H1 (cell line): ENCODE data around the gene ALOX15. TPM values are rescaled to one million over a fixed set of nuclear protein-coding genes. Genes with fewer than 3 reads are reported as not detected.

Experiments used
- CTCF ChIA-PET: fragments of 300-600 bp; sonication (Branson Sonifier 250); formaldehyde crosslinking; loops from one replicate; lab custom pipeline; 2021; ENCODE audit not compliant: partially characterized antibody; lab: Charles Lee
- POLR2A ChIA-PET: fragments of 300-600 bp; sonication (Branson Sonifier 250); formaldehyde crosslinking; loops from one replicate; lab custom pipeline; 2021; ENCODE audit warnings: inconsistent platforms; ENCODE audit not compliant: partially characterized antibody; lab: Charles Lee
- DNase-seq, 2 experiments: peaks; one replicate each; pipeline versions ENCODE4 v3.0.0 to v3.0.0-alpha.2; 2010 to 2022; ENCODE audit warnings: low spot score in 2 of 2, low read depth in 1 of 2, mixed read lengths in 1 of 2
- FAIRE-seq: peaks from 2 replicates; lab custom pipeline; 2011; peaks lifted over from hg19 to GRCh38; lab: Jason Lieb, UNC
- H2AFZ ChIP-seq: 2 replicates; pipeline ENCODE4 v1.8.1; 2012; ENCODE audit warnings: low read length, inconsistent platforms
- H2AK5ac ChIP-seq: 2 replicates; pipeline ENCODE4 v1.6.1; 2013; ENCODE audit warnings: low read depth, low read length
- H2BK120ac ChIP-seq: replicated peaks from 2 replicates; pipeline ENCODE3; 2013; ENCODE audit warnings: low read depth, low read length, inconsistent platforms
- H2BK12ac ChIP-seq: 2 replicates; pipeline ENCODE4 v1.6.1; 2013; ENCODE audit warnings: low read depth, low read length
- H2BK15ac ChIP-seq: 2 replicates; pipeline ENCODE4 v1.6.1; 2013; ENCODE audit warnings: low read length
- H2BK20ac ChIP-seq: 2 replicates; pipeline ENCODE4 v1.6.1; 2013; ENCODE audit warnings: low read length
- H2BK5ac ChIP-seq: 2 replicates; pipeline ENCODE4 v1.6.1; 2013; ENCODE audit warnings: low read depth, low read length
- H3K14ac ChIP-seq: 2 replicates; pipeline ENCODE4 v1.6.1; 2013; ENCODE audit warnings: inconsistent platforms; ENCODE audit not compliant: insufficient read length
- H3K18ac ChIP-seq: 2 replicates; pipeline ENCODE4 v1.6.1; 2013; ENCODE audit warnings: low read length; ENCODE audit errors: extremely low read depth
- H3K23ac ChIP-seq: 2 replicates; pipeline ENCODE4 v1.6.1; 2013; ENCODE audit warnings: inconsistent platforms; ENCODE audit not compliant: insufficient read length
- H3K23me2 ChIP-seq: 2 replicates; pipeline ENCODE4 v1.6.1; 2013; ENCODE audit warnings: low read depth, low read length
- H3K27ac ChIP-seq: 2 replicates; pipeline ENCODE4 v1.6.1; 2011; ENCODE audit warnings: low read depth, low read length, inconsistent platforms
- H3K27me3 ChIP-seq, 4 experiments: replicated peaks in 1 of 4; 1 replicate in 1 of 4; 2 replicates in 3 of 4; pipeline versions ENCODE4 v1.6.1 to v1.8.1; 2011 to 2013; ENCODE audit warnings: low read length in 3 of 4, mild to moderate bottlenecking in 3 of 4, inconsistent platforms in 2 of 4, mixed read lengths in 2 of 4, moderate library complexity in 1 of 4; ENCODE audit not compliant: control insufficient read depth in 3 of 4, insufficient read depth in 3 of 4; ENCODE audit errors: extremely low read depth in 1 of 4
- H3K36me3 ChIP-seq, 4 experiments: 2 replicates each; pipeline versions ENCODE4 v1.6.1 to v1.8.1; 2011 to 2013; ENCODE audit warnings: mild to moderate bottlenecking in 4 of 4, low read length in 3 of 4, moderate library complexity in 2 of 4, control low read depth in 1 of 4, inconsistent platforms in 1 of 4; ENCODE audit not compliant: insufficient read depth in 4 of 4, control insufficient read depth in 2 of 4
- H3K4ac ChIP-seq: replicated peaks from 2 replicates; pipeline ENCODE3; 2013; ENCODE audit warnings: low read length, low read depth, mixed read lengths, inconsistent platforms; ENCODE audit not compliant: insufficient read length
- H3K4me1 ChIP-seq, 4 experiments: replicated peaks in 1 of 4; 1 replicate in 1 of 4; 2 replicates in 3 of 4; pipeline versions ENCODE4 v1.6.1 to v1.8.1; 2011 to 2013; ENCODE audit warnings: low read length in 3 of 4, inconsistent platforms in 2 of 4, mixed read lengths in 1 of 4; ENCODE audit not compliant: insufficient read depth in 4 of 4, control insufficient read depth in 3 of 4
- H3K4me2 ChIP-seq, 2 experiments: 2 replicates each; pipeline versions ENCODE4 v1.6.1 to v1.8.1; 2011 to 2013; ENCODE audit warnings: low read depth in 2 of 2, low read length in 2 of 2, control low read depth in 1 of 2, inconsistent platforms in 1 of 2, mild to moderate bottlenecking in 1 of 2; ENCODE audit not compliant: insufficient read depth in 1 of 2
- H3K4me3 ChIP-seq, 4 experiments: fragments of 200-600, 300-600 bp in 1 of 4; sonication (generic), shearing (Covaris generic), sonication (Bioruptor Twin) in 1 of 4; 2 replicates each; pipeline versions ENCODE4 v1.5.1 to v1.8.1; 2011 to 2016; ENCODE audit warnings: low read length in 4 of 4, low read depth in 3 of 4, control low read depth in 2 of 4, inconsistent platforms in 2 of 4, mild to moderate bottlenecking in 2 of 4, mixed read lengths in 1 of 4, moderate library complexity in 1 of 4; ENCODE audit not compliant: insufficient read depth in 2 of 4; ENCODE audit errors: extremely low read depth in 1 of 4
- H3K56ac ChIP-seq: replicated peaks from 2 replicates; pipeline ENCODE3; 2013; ENCODE audit warnings: low read depth, mild to moderate bottlenecking, mixed read lengths, low read length, inconsistent platforms; ENCODE audit not compliant: insufficient read length
- H3K79me1 ChIP-seq: 2 replicates; pipeline ENCODE4 v1.6.1; 2013; ENCODE audit warnings: low read depth, low read length, control low read depth
- H3K79me2 ChIP-seq, 2 experiments: 2 replicates each; pipeline versions ENCODE4 v1.6.1 to v1.8.1; 2012 to 2013; ENCODE audit warnings: low read length in 2 of 2, mild to moderate bottlenecking in 2 of 2, inconsistent platforms in 1 of 2; ENCODE audit not compliant: insufficient read depth in 2 of 2, control insufficient read depth in 1 of 2
- H3K9ac ChIP-seq, 4 experiments: replicated peaks in 1 of 4; 1 replicate in 1 of 4; 2 replicates in 3 of 4; pipeline versions ENCODE4 v1.6.1 to v1.8.1; 2011 to 2013; ENCODE audit warnings: low read depth in 3 of 4, low read length in 3 of 4, control low read depth in 2 of 4, mild to moderate bottlenecking in 2 of 4, moderate library complexity in 2 of 4, inconsistent platforms in 1 of 4; ENCODE audit errors: extremely low read depth in 1 of 4
- H3K9me3 ChIP-seq, 2 experiments: 2 replicates each; pipeline versions ENCODE4 v1.6.1 to v1.8.1; 2012 to 2013; ENCODE audit warnings: mild to moderate bottlenecking in 2 of 2, moderate library complexity in 2 of 2, control low read depth in 1 of 2, inconsistent platforms in 1 of 2, low read depth in 1 of 2, low read length in 1 of 2, mixed read lengths in 1 of 2; ENCODE audit not compliant: insufficient read depth in 2 of 2
- H4K20me1 ChIP-seq, 2 experiments: replicated peaks in 1 of 2; 2 replicates each; pipeline versions ENCODE3 to v1.8.1; 2011 to 2013; ENCODE audit warnings: inconsistent platforms in 2 of 2, low read length in 2 of 2, mild to moderate bottlenecking in 1 of 2; ENCODE audit not compliant: insufficient read depth in 2 of 2, control insufficient read depth in 1 of 2
- H4K5ac ChIP-seq: 2 replicates; pipeline ENCODE4 v1.6.1; 2013; ENCODE audit warnings: low read length, low read depth, mixed read lengths, inconsistent platforms; ENCODE audit not compliant: insufficient read length
- H4K8ac ChIP-seq: 2 replicates; pipeline ENCODE4 v1.8.0; 2013; ENCODE audit warnings: mild to moderate bottlenecking, moderate library complexity, low read length, inconsistent platforms; ENCODE audit not compliant: insufficient read depth; ENCODE audit errors: extremely low read depth
- H4K91ac ChIP-seq: replicated peaks from 2 replicates; pipeline ENCODE3; 2013; ENCODE audit warnings: low read length, mixed read lengths, inconsistent platforms; ENCODE audit not compliant: insufficient read length
- BRCA1 ChIP-seq: IDR thresholded peaks from 2 replicates; pipeline ENCODE4 v1.6.1; 2012; ENCODE audit warnings: low read depth, low read length, improper control_type of control experiment
- EZH2 ChIP-seq: fragments of 200-600 bp; sonication (generic); IDR thresholded peaks from 2 replicates; pipeline ENCODE4 v1.7.1; 2012; ENCODE audit warnings: low read depth, mild to moderate bottlenecking, moderate library complexity, low read length, inconsistent platforms; ENCODE audit not compliant: severe bottlenecking
- JUN ChIP-seq: IDR thresholded peaks from 2 replicates; pipeline ENCODE4 v1.6.1; 2011; ENCODE audit warnings: low read depth, mild to moderate bottlenecking, improper control_type of control experiment, low read length
- NRF1 ChIP-seq: IDR thresholded peaks from 2 replicates; pipeline ENCODE4 v1.6.1; 2011; ENCODE audit warnings: mild to moderate bottlenecking, low read depth, low read length, improper control_type of control experiment
- RNF2 ChIP-seq: fragments of 200-900, 300-1000 bp; sonication (generic); IDR thresholded peaks from 2 replicates; pipeline ENCODE4 v1.7.1; 2016; ENCODE audit warnings: borderline replicate concordance, low read depth, mild to moderate bottlenecking, antibody characterized with exemption, low read length; ENCODE audit not compliant: poor library complexity, severe bottlenecking; ENCODE audit errors: missing control alignments
- SIN3A ChIP-seq, 2 experiments: IDR thresholded peaks in 1 of 2; conservative IDR thresholded peaks in 1 of 2; 2 replicates each; pipeline ENCODE4 v1.6.1; 2011 to 2012; ENCODE audit warnings: low read length in 2 of 2, improper control_type of control experiment in 1 of 2, low read depth in 1 of 2, mild to moderate bottlenecking in 1 of 2
- SP1 ChIP-seq: IDR thresholded peaks from 2 replicates; pipeline ENCODE4 v1.6.1; 2011; ENCODE audit warnings: low read depth, low read length
- TBP ChIP-seq: IDR thresholded peaks from 2 replicates; pipeline ENCODE4 v1.6.1; 2011; ENCODE audit warnings: low read depth, low read length, improper control_type of control experiment
- ZNF274 ChIP-seq: IDR thresholded peaks from 2 replicates; pipeline ENCODE4 v1.7.0; 2012; ENCODE audit warnings: low read length, borderline replicate concordance; ENCODE audit errors: extremely low read depth
- WGBS, 2 experiments: shearing (Covaris generic) in 1 of 2; methylation state at CpG; one replicate each; pipeline versions ENCODE4 v1.1.6 to v1.1.7; 2013 to 2015; ENCODE audit warnings: low lambda C conversion rate in 2 of 2, mixed read lengths in 2 of 2, inconsistent platforms in 1 of 2, low coverage in 1 of 2, missing lambda C conversion rate in 1 of 2; ENCODE audit not compliant: insufficient replicate concordance in 2 of 2, insufficient coverage in 1 of 2, insufficient read length in 1 of 2; ENCODE audit errors: extremely low coverage in 1 of 2, missing lambda C conversion rate in 1 of 2; 5-methylcytosine and 5-hydroxymethylcytosine counted together
- polyA plus RNA-seq, 7 experiments: library from polyadenylated mRNA; depleted of rRNA in 3 of 7; stranded (reverse) in 5 of 7; unstranded in 2 of 7; fragments of >200 nt in 5 of 7; fragments of 200-250 nt in 2 of 7; gene quantifications; 1 replicate in 5 of 7; 2 replicates in 1 of 7; 4 replicates in 1 of 7; pipeline versions ENCODE4 v1.2.1 to v1.2.3, GENCODE V29; 2011 to 2013; ENCODE audit warnings: missing spikeins in 2 of 7, mixed read lengths in 2 of 7
- total RNA-seq: library from RNA; stranded (reverse); fragmentation: NEBNext Ultra II Directional; extraction: Animal tissue kit (Norgen Biotek cat#: 25700); gene quantifications from 2 replicates; pipeline ENCODE4 v1.2.1, GENCODE V29; 2021
- TF ChIP-seq, protein P1 (sequence below): IDR thresholded peaks from 2 replicates; pipeline ENCODE4 v1.6.1; 2011; ENCODE audit warnings: low read length, improper control_type of control experiment

ALOX15 gene
- total and polyA plus RNA-seq, 2 of the 8 experiments (the other 6 are each of a cell fraction or from before 2014, with no cell fraction given), result 1.5 to 1.7 TPM

DNA sequence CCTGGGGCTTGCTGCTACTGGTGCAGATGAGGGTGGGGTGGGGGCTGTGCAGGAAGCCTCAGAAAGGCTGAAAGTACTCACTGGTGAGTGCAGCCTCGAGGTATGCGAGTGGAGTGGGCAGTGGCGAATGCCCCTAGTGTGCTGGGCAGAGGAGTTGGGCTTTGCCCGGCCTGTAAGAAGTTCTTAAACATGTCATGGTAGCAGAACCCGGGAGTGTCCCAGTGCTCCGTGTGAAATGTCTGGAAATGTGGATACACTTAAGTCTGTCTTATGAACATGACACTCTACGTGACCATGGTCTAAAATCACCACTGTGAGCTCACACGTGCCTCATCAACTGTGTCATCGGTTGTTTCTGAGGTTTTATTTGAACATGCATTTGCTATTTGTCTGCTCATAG is 55.4 kb downstream of the ALOX15 start:
- H4K20me1 ChIP-seq, result peaks cover 0 to 1% of the 10 kb centered on the region in 2 experiments
- no peak overlapping the region for H2BK20ac ChIP-seq
- no peak overlapping the region for H2BK12ac ChIP-seq
- H2AFZ ChIP-seq, result no peak overlapping the region
- no peak overlapping the region for H3K27ac ChIP-seq
- TF ChIP-seq SIN3A (conservative IDR thresholded peaks at IDR 0.05 in 1 of 2, IDR thresholded peaks at IDR 0.05 in 1 of 2; ENCODE audit: low read depth in 1 of 2, low read length in 2 of 2) (no peak), TBP (no peak), BRCA1 (no peak), NRF1 (no peak), EZH2 (no peak), RNF2 (no peak), JUN (no peak), ZNF274 (no peak), SP1 (no peak)
- TF ChIP-seq, protein P1, sequence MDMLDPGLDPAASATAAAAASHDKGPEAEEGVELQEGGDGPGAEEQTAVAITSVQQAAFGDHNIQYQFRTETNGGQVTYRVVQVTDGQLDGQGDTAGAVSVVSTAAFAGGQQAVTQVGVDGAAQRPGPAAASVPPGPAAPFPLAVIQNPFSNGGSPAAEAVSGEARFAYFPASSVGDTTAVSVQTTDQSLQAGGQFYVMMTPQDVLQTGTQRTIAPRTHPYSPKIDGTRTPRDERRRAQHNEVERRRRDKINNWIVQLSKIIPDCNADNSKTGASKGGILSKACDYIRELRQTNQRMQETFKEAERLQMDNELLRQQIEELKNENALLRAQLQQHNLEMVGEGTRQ, result no peak
- TF ChIP-seq, all 59 proteins: peak for 0
- no peak for FAIRE-seq
- POLR2A ChIA-PET, result interaction anchor here (0.7 to 1.6 kb wide), 5 partner anchors 10 to 339 kb away, joined by 3 to 6 read pairs (median 5); no protein-coding TSS in a partner anchor
- no peaks in the 10 kb centered on the region for H3K79me1 ChIP-seq
- H2BK120ac ChIP-seq, result no peak overlapping the region
- H3K23ac ChIP-seq, result no peak overlapping the region
- no peak overlapping the region for H3K14ac ChIP-seq
- no peak overlapping the region for H3K4me3 ChIP-seq
- no peaks in the 10 kb centered on the region for H3K79me2 ChIP-seq
- no peak overlapping the region for H3K18ac ChIP-seq
- H2BK5ac ChIP-seq, result no peak overlapping the region
- H4K91ac ChIP-seq, result no peak overlapping the region
- H3K23me2 ChIP-seq, result peaks cover 10% of the 10 kb centered on the region; the same call in 1 of the 2 replicates
- 0 out of 2 replicates have a peak overlapping the region, but pooled peaks have one; percentile 13 for H2AK5ac ChIP-seq
- H3K9me3 ChIP-seq, result no peaks in the 10 kb centered on the region
- 81% methylated on average over 9 of the region's 9 CpGs; no CpG with 5 or more reads in 1 of the 2 experiments for WGBS, 2 experiments
- no peaks in the 10 kb centered on the region for H3K36me3 ChIP-seq
- H3K4me2 ChIP-seq, result peak overlapping the region in 1 of 2 experiments; percentile 88; a peak in 1 of 4 replicates
- CTCF ChIA-PET, result interaction anchor here (0.7 to 4.2 kb wide), 6 partner anchors 9 to 637 kb away, joined by 3 to 39 read pairs (median 4); no protein-coding TSS in a partner anchor
- no peak overlapping the region for H3K56ac ChIP-seq
- peaks cover 8 to 45% (median 38%) of the 10 kb centered on the region in 4 experiments for H3K27me3 ChIP-seq
- DNase-seq, result no peak
- H3K4me1 ChIP-seq, result peaks cover 0 to 22% (median 13%) of the 10 kb centered on the region in 4 experiments; a peak in 6 of 7 replicates
- H4K8ac ChIP-seq, result no peak overlapping the region
- H3K9ac ChIP-seq, result no peak overlapping the region
- H4K5ac ChIP-seq, result no peak overlapping the region
- no peak overlapping the region; the same call in 1 of the 2 replicates for H2BK15ac ChIP-seq
- H3K4ac ChIP-seq, result no peak overlapping the region
